Subcutaneous adipose tissue (tissue), 4 donors: ENCODE results near the gene SLC25A39. TPM values are rescaled to one million over a fixed set of nuclear protein-coding genes. Genes with fewer than 3 reads are reported as not detected.

Experiments
- total RNA-seq, 4 donors: library from RNA; depleted of rRNA; stranded (reverse); fragments of >200 nt; gene quantifications; one replicate each; pipeline ENCODE4 v1.1.0, GENCODE V29; 2016
- TF ChIP-seq, protein P1 (sequence below): fragments of 450-650 bp; IDR thresholded peaks from one replicate; pipeline ENCODE4 v1.5.1; 2016; ENCODE audit warnings: low read depth, mild to moderate bottlenecking, control low read depth, antibody characterized with exemption, moderate library complexity

SLC25A39 gene
- total RNA-seq, 4 donors from 2014 or later: 35.7 to 55.4 (median 42.5) TPM

DNA sequence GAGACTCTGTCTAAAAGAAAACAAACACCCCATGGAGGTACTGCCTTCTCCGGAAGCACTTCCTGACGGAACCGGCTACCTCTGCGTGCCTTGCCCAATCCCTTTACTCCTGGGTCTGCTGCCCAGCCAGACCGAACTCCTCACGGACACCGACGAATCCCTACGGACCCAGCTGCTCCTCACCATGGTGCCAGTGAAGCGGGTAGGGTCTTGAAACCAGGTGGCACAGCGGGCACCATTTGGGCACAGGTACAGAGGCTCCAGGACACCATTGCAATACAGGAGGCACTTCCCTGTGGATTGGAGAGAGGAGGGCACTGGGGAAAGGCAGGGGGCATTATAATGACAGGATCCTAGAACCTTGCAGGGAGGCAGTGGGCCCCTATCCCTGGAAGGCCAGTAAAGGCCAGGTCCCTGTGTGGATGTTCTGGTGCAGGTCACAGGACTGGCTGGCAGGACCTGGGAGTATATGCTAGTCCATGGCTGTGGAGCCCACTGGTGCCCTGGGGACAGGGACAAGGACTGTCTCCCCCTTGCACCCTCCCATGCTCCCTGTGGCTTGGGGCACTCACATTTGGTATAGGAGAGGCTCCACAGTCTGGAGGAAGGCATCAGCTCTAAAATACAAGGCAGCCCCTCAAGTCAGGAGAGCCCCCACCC, 2.3 kb downstream of the SLC25A39 start:
- TF ChIP-seq, protein P1, sequence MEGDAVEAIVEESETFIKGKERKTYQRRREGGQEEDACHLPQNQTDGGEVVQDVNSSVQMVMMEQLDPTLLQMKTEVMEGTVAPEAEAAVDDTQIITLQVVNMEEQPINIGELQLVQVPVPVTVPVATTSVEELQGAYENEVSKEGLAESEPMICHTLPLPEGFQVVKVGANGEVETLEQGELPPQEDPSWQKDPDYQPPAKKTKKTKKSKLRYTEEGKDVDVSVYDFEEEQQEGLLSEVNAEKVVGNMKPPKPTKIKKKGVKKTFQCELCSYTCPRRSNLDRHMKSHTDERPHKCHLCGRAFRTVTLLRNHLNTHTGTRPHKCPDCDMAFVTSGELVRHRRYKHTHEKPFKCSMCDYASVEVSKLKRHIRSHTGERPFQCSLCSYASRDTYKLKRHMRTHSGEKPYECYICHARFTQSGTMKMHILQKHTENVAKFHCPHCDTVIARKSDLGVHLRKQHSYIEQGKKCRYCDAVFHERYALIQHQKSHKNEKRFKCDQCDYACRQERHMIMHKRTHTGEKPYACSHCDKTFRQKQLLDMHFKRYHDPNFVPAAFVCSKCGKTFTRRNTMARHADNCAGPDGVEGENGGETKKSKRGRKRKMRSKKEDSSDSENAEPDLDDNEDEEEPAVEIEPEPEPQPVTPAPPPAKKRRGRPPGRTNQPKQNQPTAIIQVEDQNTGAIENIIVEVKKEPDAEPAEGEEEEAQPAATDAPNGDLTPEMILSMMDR: no peak

DNA sequence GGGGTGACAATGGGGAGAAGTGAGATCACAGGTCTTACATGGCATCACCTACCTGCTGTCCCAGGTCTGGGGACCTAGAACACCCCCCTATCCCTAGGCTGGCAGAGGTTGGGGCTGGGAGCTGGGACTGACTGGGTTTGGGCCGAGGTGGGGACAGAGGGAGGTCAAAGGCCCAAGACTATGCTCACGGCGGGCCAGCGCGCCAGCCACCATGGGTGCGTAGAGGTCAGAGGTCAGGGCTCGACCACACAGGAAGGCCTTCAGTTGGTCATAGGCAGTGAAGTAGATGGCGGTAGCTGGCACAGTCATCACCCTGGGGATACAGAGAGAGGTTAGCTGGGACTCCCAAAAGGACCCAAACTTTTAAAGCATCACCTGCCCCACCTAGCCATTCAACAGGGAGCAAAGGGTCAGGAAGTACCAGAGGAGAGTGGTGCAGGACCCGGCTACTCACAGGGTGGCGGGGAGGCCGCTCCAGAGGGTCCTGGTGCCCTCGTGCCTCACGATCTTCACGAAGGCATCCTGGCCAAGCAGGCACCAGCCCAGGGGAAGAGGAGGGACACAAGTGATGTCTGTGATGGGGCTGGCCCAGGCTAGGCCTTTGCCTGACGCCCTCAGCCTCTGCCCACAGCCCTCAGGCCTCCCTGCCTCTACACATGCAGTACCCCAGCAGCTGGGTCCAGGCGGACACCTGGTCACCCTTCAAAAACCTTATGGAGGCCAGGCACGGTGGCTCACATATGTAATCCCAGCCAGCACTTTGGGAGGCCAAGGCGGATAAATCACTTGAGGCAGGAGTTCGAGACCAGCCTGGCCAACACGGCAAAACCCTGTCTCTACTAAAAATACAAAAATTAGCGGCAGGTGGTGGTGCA, 3.1 kb downstream of the SLC25A39 start:
- TF ChIP-seq, protein P1: no peak

DNA sequence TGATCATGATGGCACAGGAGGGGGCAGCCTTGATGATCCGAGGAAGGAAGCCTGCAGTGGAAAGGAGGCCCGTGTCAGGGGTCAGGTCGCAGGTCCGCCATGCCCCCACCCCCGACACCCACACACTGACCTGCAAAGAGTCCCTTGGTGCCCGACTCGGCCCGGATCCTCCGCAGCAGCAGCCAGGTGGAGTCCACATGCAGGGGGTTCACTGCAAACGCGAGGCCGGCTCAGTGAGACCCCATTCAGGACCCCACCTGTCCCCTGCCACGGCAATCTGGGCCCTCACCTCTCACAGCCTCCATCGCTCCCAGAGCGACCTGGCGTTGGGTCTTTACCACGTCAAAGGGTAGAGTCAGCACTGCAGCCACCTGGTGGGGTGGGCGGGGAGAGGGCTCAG, 4.6 kb downstream of the SLC25A39 start:
- TF ChIP-seq, protein P1: no peak

DNA sequence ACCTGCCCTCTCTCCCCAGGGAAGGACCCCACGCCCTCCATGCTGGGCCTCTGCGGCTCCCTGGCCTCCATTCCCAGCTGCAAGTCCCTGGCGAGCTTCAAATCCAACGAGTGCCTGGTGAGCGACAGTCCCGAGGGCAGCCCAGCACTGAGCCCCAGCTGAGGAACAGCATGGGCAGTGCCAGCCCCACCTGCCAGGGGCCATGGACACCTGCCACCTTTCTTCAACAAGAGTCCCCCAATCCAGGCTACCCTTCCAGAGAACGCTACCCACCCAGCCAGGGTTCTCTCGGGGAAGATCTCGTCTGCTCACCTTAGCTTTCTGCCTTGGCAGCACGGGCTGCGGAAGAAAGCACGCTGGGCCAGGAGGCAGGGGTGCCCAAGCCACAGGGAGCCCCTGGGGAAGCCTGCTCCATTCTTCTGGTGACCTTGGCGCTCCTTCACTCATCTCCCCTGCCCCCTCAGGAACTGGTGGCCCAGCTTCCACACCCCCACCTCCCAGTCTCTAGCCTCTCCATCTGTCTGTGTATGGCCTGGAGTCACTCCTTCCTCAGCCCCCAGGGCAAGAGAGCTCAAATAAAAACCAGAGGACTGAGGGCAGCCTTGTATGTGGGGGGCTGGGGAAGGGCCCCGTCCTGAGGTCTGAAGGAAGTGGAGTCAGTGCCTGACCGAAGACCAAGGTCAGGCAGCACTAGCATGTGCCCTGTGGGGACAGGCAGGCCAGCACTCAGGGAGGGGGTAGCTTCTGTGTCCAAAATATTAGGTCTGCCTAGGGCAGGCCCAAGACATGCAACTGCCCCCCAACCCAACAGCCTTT, 6.3 kb downstream of the SLC25A39 start:
- TF ChIP-seq, protein P1: no peak

DNA sequence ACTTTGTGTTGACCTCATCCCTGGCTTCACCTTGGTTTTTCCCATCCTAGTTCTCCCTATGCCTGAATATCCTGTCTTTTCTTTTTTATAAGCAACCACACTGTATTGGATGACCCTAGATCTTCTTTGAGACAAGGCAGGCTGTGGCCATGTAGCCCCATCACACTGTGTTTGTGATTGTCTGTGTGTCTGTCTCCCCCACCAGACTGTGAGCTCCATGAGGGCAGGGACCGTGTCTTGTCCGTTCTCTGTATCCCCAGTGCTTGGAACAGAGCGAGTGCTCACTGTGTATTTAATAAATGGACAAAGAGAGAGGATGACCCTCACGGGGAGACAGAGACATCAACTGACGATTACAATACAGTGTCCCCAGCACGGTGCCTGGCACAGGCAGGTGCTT, 7.1 kb downstream of the SLC25A39 start:
- TF ChIP-seq, protein P1: no peak

DNA sequence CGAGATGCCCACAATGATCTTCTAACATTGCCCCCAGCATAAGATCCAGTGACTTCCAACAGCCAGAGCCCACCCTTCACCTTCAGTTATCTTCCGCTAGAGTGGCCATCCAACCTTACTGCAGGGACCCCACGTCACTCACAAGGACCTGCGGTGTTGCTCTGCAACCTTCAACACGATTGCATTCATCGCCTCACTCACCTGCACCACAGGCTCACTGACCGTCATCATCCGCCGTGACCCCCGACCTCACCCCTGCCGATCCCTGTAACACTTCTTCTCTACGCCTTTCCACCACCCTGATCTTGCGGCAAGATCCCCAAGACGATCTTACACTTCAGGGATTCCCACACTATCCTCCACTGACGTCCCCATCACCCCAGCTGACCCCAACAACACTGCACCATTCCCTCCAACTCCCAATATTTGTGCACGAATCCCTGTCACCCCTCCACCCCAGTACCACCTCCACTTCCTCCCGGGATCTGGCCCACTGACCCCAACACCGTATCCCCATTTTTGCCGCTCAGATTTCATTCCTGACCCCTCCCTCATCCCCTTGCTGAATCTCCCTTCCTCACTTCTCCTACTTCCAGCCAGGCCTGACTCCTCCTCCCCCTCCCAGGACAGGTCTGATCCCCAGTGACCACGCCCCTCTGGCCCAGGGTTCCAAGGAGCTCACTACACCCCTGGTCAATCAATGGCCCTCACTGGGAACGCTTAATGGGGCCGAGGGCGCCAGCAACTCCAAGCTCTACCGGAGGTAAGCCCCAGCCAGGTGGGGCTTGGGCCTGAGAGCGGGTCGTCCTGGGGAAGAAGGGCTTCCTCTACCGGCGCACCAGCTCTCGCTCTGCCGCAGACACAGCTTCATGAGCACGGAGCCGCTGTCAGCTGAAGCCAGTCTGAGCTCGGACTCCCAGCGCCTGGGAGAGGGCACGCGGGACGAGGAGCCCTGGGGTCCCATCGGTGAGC, 8.6 kb downstream of the SLC25A39 start:
- TF ChIP-seq, protein P1: no peak
